ENCODE data around the gene SPINK5.
"Not testable (repeated sequence)": the region's sequence is repeated elsewhere in the genome, so short reads cannot be mapped to it uniquely, and the experiment has no call there.

The SPINK5 gene

GRCh38 chr5:148063861-148064260 lies at the start of gene SPINK5:
SPINK5 (plus strand) TSS chr5:148063980; CDS start chr5:148064045, 65 bp downstream.
- DNase-seq (ENCODE audit: low read depth, low spot score), result no peak

GRCh38 chr5:148014276-148014675 lies 49.5 kb upstream of the SPINK5 start:
- no peak for DNase-seq (ENCODE audit: low read depth, low spot score)

- no peak for DNase-seq (ENCODE audit: low read depth, low spot score)
Observed at GRCh38 chr5:148020257-148020988, 43.4 kb upstream of the SPINK5 start.

GRCh38 chr5:148027505-148027904 lies 36.3 kb upstream of the SPINK5 start:
- DNase-seq (ENCODE audit: low read depth, low spot score), result no peak

- DNase-seq (ENCODE audit: low read depth, low spot score), result no peak
Observed at GRCh38 chr5:148029131-148029530, 34.6 kb upstream of the SPINK5 start.

- no peak for DNase-seq (ENCODE audit: low read depth, low spot score)
Observed at GRCh38 chr5:148033134-148033533, 30.6 kb upstream of the SPINK5 start.

GRCh38 chr5:148035676-148036075 lies 28.1 kb upstream of the SPINK5 start:
- DNase-seq (ENCODE audit: low read depth, low spot score), result no peak

- no peak for DNase-seq (ENCODE audit: low read depth, low spot score)
Observed at GRCh38 chr5:148042881-148043280, 20.9 kb upstream of the SPINK5 start.

GRCh38 chr5:148043705-148044104 lies 20.1 kb upstream of the SPINK5 start:
- DNase-seq (ENCODE audit: low read depth, low spot score), result no peak

GRCh38 chr5:148055160-148055559 lies 8.6 kb upstream of the SPINK5 start:
- not testable (repeated sequence) for DNase-seq (ENCODE audit: low read depth, low spot score)

- no peak for DNase-seq (ENCODE audit: low read depth, low spot score)
Observed at GRCh38 chr5:148060309-148060708, 3.5 kb upstream of the SPINK5 start.

GRCh38 chr5:148060881-148061280 lies 2.9 kb upstream of the SPINK5 start:
- DNase-seq (ENCODE audit: low read depth, low spot score), result no peak

GRCh38 chr5:148070621-148071020 lies 6.8 kb downstream of the SPINK5 start:
- no peak for DNase-seq (ENCODE audit: low read depth, low spot score)

GRCh38 chr5:148072207-148072606 lies 8.4 kb downstream of the SPINK5 start:
- no peak for DNase-seq (ENCODE audit: low read depth, low spot score)

GRCh38 chr5:148075529-148075928 lies 11.7 kb downstream of the SPINK5 start:
- no peak for DNase-seq (ENCODE audit: low read depth, low spot score)

- DNase-seq (ENCODE audit: low read depth, low spot score), result no peak
Observed at GRCh38 chr5:148083203-148083602, 19.4 kb downstream of the SPINK5 start.

GRCh38 chr5:148084269-148084668 lies 20.5 kb downstream of the SPINK5 start:
- no peak for DNase-seq (ENCODE audit: low read depth, low spot score)

GRCh38 chr5:148085310-148085709 lies 21.5 kb downstream of the SPINK5 start:
- no peak for DNase-seq (ENCODE audit: low read depth, low spot score)

GRCh38 chr5:148085977-148086705 lies 22.4 kb downstream of the SPINK5 start:
- no peak for DNase-seq (ENCODE audit: low read depth, low spot score)

- DNase-seq (ENCODE audit: low read depth, low spot score), result no peak
Observed at GRCh38 chr5:148090146-148090772, 26.5 kb downstream of the SPINK5 start.

GRCh38 chr5:148090773-148091250 lies 27.0 kb downstream of the SPINK5 start:
- DNase-seq (ENCODE audit: low read depth, low spot score), result no peak
